ENCODE data around the gene ZNF451. TPM values are rescaled to one million over a fixed set of nuclear protein-coding genes. Genes with fewer than 3 reads are reported as not detected.

ZNF451 gene
- total RNA-seq, 1 donor from 2014 or later: 71.9 TPM

GRCh38 chr6:57173056-57173885 lies 83.3 kb downstream of the ZNF451 start:
- ChIA-PET POLR2A (interaction anchor here (0.7 to 2.6 kb wide), 4 partner anchors 30 to 84 kb away, joined by 3 to 12 read pairs (median 7); partner anchors contain the start of genes RAB23 and ZNF451), CTCF (no interaction called here)
- Mint-ChIP-seq H3K9me3 (no peaks in the 10 kb centered on the region), H3K4me1 (peaks cover 26% of the 10 kb centered on the region), H3K27me3 (no peaks in the 10 kb centered on the region), H3K36me3 (ENCODE audit: low read depth) (peaks cover 5% of the 10 kb centered on the region), H3K27ac (peak overlapping the region; percentile 83), H3K4me3 (peak overlapping the region; percentile 92)
- TF ChIP-seq, protein P1, sequence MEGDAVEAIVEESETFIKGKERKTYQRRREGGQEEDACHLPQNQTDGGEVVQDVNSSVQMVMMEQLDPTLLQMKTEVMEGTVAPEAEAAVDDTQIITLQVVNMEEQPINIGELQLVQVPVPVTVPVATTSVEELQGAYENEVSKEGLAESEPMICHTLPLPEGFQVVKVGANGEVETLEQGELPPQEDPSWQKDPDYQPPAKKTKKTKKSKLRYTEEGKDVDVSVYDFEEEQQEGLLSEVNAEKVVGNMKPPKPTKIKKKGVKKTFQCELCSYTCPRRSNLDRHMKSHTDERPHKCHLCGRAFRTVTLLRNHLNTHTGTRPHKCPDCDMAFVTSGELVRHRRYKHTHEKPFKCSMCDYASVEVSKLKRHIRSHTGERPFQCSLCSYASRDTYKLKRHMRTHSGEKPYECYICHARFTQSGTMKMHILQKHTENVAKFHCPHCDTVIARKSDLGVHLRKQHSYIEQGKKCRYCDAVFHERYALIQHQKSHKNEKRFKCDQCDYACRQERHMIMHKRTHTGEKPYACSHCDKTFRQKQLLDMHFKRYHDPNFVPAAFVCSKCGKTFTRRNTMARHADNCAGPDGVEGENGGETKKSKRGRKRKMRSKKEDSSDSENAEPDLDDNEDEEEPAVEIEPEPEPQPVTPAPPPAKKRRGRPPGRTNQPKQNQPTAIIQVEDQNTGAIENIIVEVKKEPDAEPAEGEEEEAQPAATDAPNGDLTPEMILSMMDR (IDR thresholded peaks at IDR 0.05): no peak
- DNase-seq (no peak), ATAC-seq (ENCODE audit: low read depth) (no peak)
- intact Hi-C loops (cut with micrococcal nuclease): loop anchor here (2.0 to 5.0 kb wide), 3 partner anchors 66 to 788 kb away; no protein-coding TSS in a partner anchor

GRCh38 chr6:57173886-57174510 lies 84.0 kb downstream of the ZNF451 start:
- intact Hi-C loops (cut with micrococcal nuclease): loop anchor here (2.0 to 5.0 kb wide), 3 partner anchors 67 to 787 kb away; no protein-coding TSS in a partner anchor
- TF ChIP-seq, protein P1 (IDR thresholded peaks at IDR 0.05): no peak
- CTCF ChIA-PET: no interaction called here
- no peaks in the 10 kb centered on the region for H3K9me3 Mint-ChIP-seq
- ATAC-seq (ENCODE audit: low read depth) (no peak), DNase-seq (no peak)
- POLR2A ChIA-PET: interaction anchor here (0.6 kb wide), 1 partner anchor 91 kb away, joined by 3 read pairs; no protein-coding TSS in a partner anchor
- H3K36me3 Mint-ChIP-seq (ENCODE audit: low read depth): peaks cover 4% of the 10 kb centered on the region
- H3K4me3 Mint-ChIP-seq: peak overlapping the region; percentile 92
- peak overlapping the region; percentile 41 for H3K27ac Mint-ChIP-seq
- peaks cover 26% of the 10 kb centered on the region for H3K4me1 Mint-ChIP-seq
- H3K27me3 Mint-ChIP-seq: no peaks in the 10 kb centered on the region

- Mint-ChIP-seq H3K27me3 (no peaks in the 10 kb centered on the region), H3K4me3 (no peak overlapping the region), H3K4me1 (peaks cover 26% of the 10 kb centered on the region), H3K36me3 (ENCODE audit: low read depth) (peaks cover 4% of the 10 kb centered on the region), H3K27ac (no peak overlapping the region), H3K9me3 (no peaks in the 10 kb centered on the region)
- ATAC-seq (ENCODE audit: low read depth): no peak
- CTCF ChIA-PET: no interaction called here
- TF ChIP-seq, protein P1 (IDR thresholded peaks at IDR 0.05): no peak
- intact Hi-C loops (cut with micrococcal nuclease): loop anchor here (5.0 kb wide), 1 partner anchor 67 kb away; no protein-coding TSS in a partner anchor
- DNase-seq: no peak
- POLR2A ChIA-PET: interaction anchor here (0.6 kb wide), 1 partner anchor 92 kb away, joined by 3 read pairs; no protein-coding TSS in a partner anchor
Observed at GRCh38 chr6:57174511-57174907, 84.5 kb downstream of the ZNF451 start.

- H3K27me3 Mint-ChIP-seq: no peaks in the 10 kb centered on the region
- no peaks in the 10 kb centered on the region for H3K9me3 Mint-ChIP-seq
- intact Hi-C loops (cut with micrococcal nuclease): no loop called here
- CTCF ChIA-PET: interaction anchor here (1.0 kb wide), 1 partner anchor 9 kb away, joined by 3 read pairs; no protein-coding TSS in a partner anchor
- H3K4me1 Mint-ChIP-seq: peaks cover 22% of the 10 kb centered on the region
- DNase-seq: no peak
- H3K4me3 Mint-ChIP-seq: no peak overlapping the region
- H3K27ac Mint-ChIP-seq: no peak overlapping the region
- peaks cover 15% of the 10 kb centered on the region for H3K36me3 Mint-ChIP-seq (ENCODE audit: low read depth)
- TF ChIP-seq, protein P1 (IDR thresholded peaks at IDR 0.05): no peak
- ATAC-seq (ENCODE audit: low read depth): no peak
- POLR2A ChIA-PET: no interaction called here
Observed at GRCh38 chr6:57177545-57178265, 87.7 kb downstream of the ZNF451 start.

All from activated B cell treated with CpG ODN at 0.5 μM for 24 hours (primary cell).